ENCODE data around the gene OST4. TPM values are rescaled to one million over a fixed set of nuclear protein-coding genes. Genes with fewer than 3 reads are reported as not detected.

OST4 gene
- total RNA-seq, 1 experiment from 2014 or later = 166 TPM

DNA sequence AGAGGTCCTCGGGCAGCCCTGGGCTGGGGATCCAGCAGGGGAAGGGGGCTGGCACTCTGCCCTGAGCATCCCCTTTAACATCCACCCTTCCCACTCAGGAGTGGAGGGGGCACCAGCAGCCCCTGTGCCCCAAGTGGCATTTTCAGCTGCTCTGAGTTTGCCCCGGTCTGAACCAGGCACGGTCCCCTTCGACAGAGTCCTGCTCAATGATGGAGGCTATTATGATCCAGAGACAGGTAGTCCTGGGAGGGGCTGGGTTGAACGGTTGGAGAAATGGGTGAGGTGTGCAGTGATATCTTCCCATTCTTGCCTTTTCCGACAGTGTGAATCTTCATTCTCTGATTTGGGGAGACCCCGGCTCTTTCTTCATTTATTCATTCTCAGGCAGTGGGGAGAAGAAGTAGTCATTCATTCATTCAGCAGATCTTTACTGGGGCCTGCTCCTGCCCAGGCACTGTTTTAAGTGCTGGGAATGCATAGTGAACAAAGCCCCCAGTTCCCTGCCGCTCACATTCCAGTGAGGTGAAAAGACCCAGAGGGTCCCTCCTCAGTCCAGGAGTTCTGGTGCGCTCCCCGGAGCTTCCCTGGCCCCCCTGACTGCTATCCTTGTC, 13.7 kb upstream of the OST4 start:
- Histone ChIP-seq H3K9me2 (ENCODE audit: insufficient read depth) (no peaks in the 10 kb centered on the region), H3K4me2 (peak overlapping the region; percentile 87), H3F3A (ENCODE audit: insufficient read depth, low read depth) (peaks cover 9% of the 10 kb centered on the region; the same call in 1 of the 2 replicates), H3K27ac (no peak overlapping the region), H4K20me1 (ENCODE audit: insufficient read depth) (no peaks in the 10 kb centered on the region), H2AFZ (peak overlapping the region; percentile 100), H3K4me3 (peak overlapping the region; percentile 94), H3K27me3 (ENCODE audit: insufficient read depth, low read depth) (no peaks in the 10 kb centered on the region), H3K79me2 (ENCODE audit: low read depth) (no peaks in the 10 kb centered on the region), H3K4me1 (replicated peaks; ENCODE audit: insufficient read depth) (peaks cover 25% of the 10 kb centered on the region), H3K9me3 (ENCODE audit: insufficient read depth, low read depth) (no peaks in the 10 kb centered on the region), H3K36me3 (ENCODE audit: low read depth) (no peaks in the 10 kb centered on the region)
- POLR2A ChIA-PET (ENCODE audit: unreplicated experiment) = no interaction called here
- CTCF ChIA-PET = interaction anchor here (0.6 to 1.5 kb wide), 3 partner anchors 68 to 1112 kb away, joined by 3 to 6 read pairs (median 4); no protein-coding TSS in a partner anchor
- intact Hi-C loops (cut with micrococcal nuclease; ENCODE audit: unreplicated experiment) = loop anchor here (2.0 kb wide), 2 partner anchors 64 to 238 kb away; no protein-coding TSS in a partner anchor
- TF ChIP-seq EZH2 (IDR thresholded peaks at IDR 0.05; ENCODE audit: low read depth) = no peak
- TF ChIP-seq, protein P1, sequence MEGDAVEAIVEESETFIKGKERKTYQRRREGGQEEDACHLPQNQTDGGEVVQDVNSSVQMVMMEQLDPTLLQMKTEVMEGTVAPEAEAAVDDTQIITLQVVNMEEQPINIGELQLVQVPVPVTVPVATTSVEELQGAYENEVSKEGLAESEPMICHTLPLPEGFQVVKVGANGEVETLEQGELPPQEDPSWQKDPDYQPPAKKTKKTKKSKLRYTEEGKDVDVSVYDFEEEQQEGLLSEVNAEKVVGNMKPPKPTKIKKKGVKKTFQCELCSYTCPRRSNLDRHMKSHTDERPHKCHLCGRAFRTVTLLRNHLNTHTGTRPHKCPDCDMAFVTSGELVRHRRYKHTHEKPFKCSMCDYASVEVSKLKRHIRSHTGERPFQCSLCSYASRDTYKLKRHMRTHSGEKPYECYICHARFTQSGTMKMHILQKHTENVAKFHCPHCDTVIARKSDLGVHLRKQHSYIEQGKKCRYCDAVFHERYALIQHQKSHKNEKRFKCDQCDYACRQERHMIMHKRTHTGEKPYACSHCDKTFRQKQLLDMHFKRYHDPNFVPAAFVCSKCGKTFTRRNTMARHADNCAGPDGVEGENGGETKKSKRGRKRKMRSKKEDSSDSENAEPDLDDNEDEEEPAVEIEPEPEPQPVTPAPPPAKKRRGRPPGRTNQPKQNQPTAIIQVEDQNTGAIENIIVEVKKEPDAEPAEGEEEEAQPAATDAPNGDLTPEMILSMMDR (conservative IDR thresholded peaks at IDR 0.05) = peak; percentile 31; the same call in 1 of the 2 replicates
- BruUV-seq (replicated peaks) = no TSS peak
- no peak for DNase-seq

DNA sequence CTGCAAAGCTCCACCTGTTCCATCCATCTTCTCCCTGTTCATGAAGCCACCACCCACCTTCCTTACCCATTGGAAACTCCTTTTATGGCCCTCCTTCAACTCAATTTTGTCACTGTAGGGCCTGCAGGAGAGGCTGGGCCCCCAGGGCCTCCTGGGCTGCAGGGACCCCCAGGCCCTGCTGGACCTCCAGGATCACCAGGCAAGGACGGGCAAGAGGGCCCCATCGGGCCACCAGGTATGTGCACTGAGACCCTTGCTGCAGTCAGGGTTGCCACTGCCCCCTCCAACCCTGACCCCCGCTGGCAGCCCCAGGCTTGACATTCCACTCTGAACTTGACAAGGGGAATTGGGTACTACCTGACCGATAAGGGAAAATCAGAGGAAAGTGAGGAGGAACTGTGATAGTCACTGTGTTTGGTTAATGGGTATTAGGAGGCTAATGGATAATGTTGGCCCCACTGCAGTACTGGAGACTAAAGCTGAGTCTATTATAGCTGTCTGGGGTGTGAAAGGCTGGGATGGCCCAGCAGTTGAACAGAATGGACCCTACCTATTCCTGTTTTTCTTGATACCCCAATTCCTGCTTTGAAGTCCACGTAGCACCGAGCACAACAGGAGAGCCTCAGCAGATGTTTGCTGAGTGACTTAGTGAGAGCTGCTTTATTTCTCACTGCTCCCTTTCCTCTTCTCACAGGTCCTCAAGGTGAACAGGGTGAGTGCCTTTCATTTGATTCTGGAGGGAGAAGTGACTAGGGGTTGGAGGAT, 13.0 kb upstream of the OST4 start:
- no peak for DNase-seq
- BruUV-seq (replicated peaks) = no TSS peak
- Histone ChIP-seq H3K9me3 (ENCODE audit: insufficient read depth, low read depth) (no peaks in the 10 kb centered on the region), H3K27me3 (ENCODE audit: insufficient read depth, low read depth) (no peaks in the 10 kb centered on the region), H3K4me3 (no peak overlapping the region), H3K4me2 (no peak overlapping the region), H3K9me2 (ENCODE audit: insufficient read depth) (no peaks in the 10 kb centered on the region), H3K27ac (no peak overlapping the region), H3K4me1 (replicated peaks; ENCODE audit: insufficient read depth) (peaks cover 25% of the 10 kb centered on the region), H3K36me3 (ENCODE audit: low read depth) (no peaks in the 10 kb centered on the region), H2AFZ (no peak overlapping the region), H3K79me2 (ENCODE audit: low read depth) (no peaks in the 10 kb centered on the region), H3F3A (ENCODE audit: insufficient read depth, low read depth) (peaks cover 9% of the 10 kb centered on the region; the same call in 1 of the 2 replicates), H4K20me1 (ENCODE audit: insufficient read depth) (no peaks in the 10 kb centered on the region)
- ChIA-PET POLR2A (ENCODE audit: unreplicated experiment) (interaction anchor here (0.7 kb wide), 1 partner anchor 122 kb away, joined by 5 read pairs; no protein-coding TSS in a partner anchor), CTCF (interaction anchor here (1.5 kb wide), 1 partner anchor 123 kb away, joined by 4 read pairs; no protein-coding TSS in a partner anchor)
- no peak for TF ChIP-seq EZH2 (IDR thresholded peaks at IDR 0.05; ENCODE audit: low read depth)
- TF ChIP-seq, protein P1 (conservative IDR thresholded peaks at IDR 0.05) = no peak
- intact Hi-C loops (cut with micrococcal nuclease; ENCODE audit: unreplicated experiment) = loop anchor here (2.0 kb wide), 2 partner anchors 64 to 238 kb away; no protein-coding TSS in a partner anchor

DNA sequence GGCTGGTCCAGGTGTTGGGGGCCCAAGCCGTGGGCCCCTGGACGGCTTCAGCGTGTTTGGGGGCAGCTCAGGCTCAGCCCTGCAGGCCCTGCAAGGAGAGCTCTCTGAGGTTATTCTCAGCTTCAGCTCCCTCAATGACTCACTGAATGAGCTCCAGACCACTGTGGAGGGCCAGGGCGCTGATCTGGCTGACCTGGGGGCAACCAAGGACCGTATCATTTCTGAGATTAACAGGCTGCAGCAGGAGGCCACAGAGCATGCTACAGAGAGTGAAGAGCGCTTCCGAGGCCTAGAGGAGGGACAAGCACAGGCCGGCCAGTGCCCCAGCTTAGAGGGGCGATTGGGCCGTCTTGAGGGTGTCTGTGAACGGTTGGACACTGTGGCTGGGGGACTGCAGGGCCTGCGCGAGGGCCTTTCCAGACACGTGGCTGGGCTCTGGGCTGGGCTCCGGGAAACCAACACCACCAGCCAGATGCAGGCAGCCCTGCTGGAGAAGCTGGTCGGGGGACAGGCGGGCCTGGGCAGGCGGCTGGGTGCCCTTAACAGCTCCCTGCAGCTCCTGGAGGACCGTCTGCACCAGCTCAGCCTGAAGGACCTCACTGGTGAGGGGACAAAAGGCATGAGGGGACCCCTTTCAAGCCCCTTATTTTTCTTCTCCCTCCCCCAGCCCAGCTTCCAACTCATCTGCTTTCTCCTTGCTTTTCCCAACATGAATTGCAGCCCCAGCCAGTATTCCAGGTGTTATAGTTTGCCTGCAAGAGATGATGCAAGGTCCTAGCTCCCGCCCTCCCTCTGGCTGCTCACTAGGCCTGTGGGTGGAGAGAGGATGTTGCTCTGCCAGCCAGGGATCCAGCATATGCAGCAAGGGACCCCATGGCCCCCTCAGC, 12.2 kb upstream of the OST4 start:
- H2AFZ ChIP-seq = no peak overlapping the region
- no peak overlapping the region for H3K4me3 ChIP-seq
- H3K4me2 ChIP-seq = no peak overlapping the region
- ChIA-PET POLR2A (ENCODE audit: unreplicated experiment) (interaction anchor here (0.6 to 1.0 kb wide), 4 partner anchors 32 to 122 kb away, joined by 3 to 20 read pairs (median 5); no protein-coding TSS in a partner anchor), CTCF (no interaction called here)
- TF ChIP-seq, protein P1 (conservative IDR thresholded peaks at IDR 0.05) = no peak
- TF ChIP-seq EZH2 (IDR thresholded peaks at IDR 0.05; ENCODE audit: low read depth) = no peak
- no peaks in the 10 kb centered on the region for H3K27me3 ChIP-seq (ENCODE audit: insufficient read depth, low read depth)
- H3K36me3 ChIP-seq (ENCODE audit: low read depth) = no peaks in the 10 kb centered on the region
- no TSS peak for BruUV-seq (replicated peaks)
- H3K79me2 ChIP-seq (ENCODE audit: low read depth) = no peaks in the 10 kb centered on the region
- peaks cover 25% of the 10 kb centered on the region for H3K4me1 ChIP-seq (replicated peaks; ENCODE audit: insufficient read depth)
- no peaks in the 10 kb centered on the region for H3K9me3 ChIP-seq (ENCODE audit: insufficient read depth, low read depth)
- intact Hi-C loops (cut with micrococcal nuclease; ENCODE audit: unreplicated experiment) = loop anchor here (2.0 kb wide), 2 partner anchors 63 to 237 kb away; no protein-coding TSS in a partner anchor
- H4K20me1 ChIP-seq (ENCODE audit: insufficient read depth) = no peaks in the 10 kb centered on the region
- H3K9me2 ChIP-seq (ENCODE audit: insufficient read depth) = no peaks in the 10 kb centered on the region
- H3F3A ChIP-seq (ENCODE audit: insufficient read depth, low read depth) = peaks cover 9% of the 10 kb centered on the region; the same call in 1 of the 2 replicates
- H3K27ac ChIP-seq = no peak overlapping the region
- peak in 1 of 2 experiments; percentile 31 for DNase-seq

Data from PC-9 (cell line).